H1 (cell line): Measurements from ENCODE around the gene PFDN4. TPM values are rescaled to one million over a fixed set of nuclear protein-coding genes. Genes with fewer than 3 reads are reported as not detected.
A peak's percentile ranks its signal among the peaks of the same experiment; 100 is the strongest.

ENCODE experiments used
- BACH1 ChIP-seq: IDR thresholded peaks from 2 replicates; pipeline ENCODE4 v1.6.1; 2012; ENCODE audit warnings: low read length, improper control_type of control experiment
- CBX8 ChIP-seq: fragments of 300-800, 300-1000 bp; sonication (generic); IDR thresholded peaks from 2 replicates; pipeline ENCODE4 v1.7.1; 2016; ENCODE audit warnings: low read depth, low read length, borderline replicate concordance
- CEBPB ChIP-seq: IDR thresholded peaks from 2 replicates; pipeline ENCODE4 v1.6.1; 2012; ENCODE audit warnings: low read depth, low read length
- GABPA ChIP-seq: IDR thresholded peaks from 2 replicates; pipeline ENCODE4 v1.6.1; 2011; ENCODE audit warnings: mild to moderate bottlenecking, low read length, moderate library complexity, borderline replicate concordance; ENCODE audit not compliant: insufficient read depth
- KDM5A ChIP-seq: fragments of 200-600 bp; IDR thresholded peaks from 2 replicates; pipeline ENCODE4 v1.7.1; 2012; ENCODE audit warnings: mild to moderate bottlenecking, low read length, inconsistent platforms, mixed read lengths
- NRF1 ChIP-seq: IDR thresholded peaks from 2 replicates; pipeline ENCODE4 v1.6.1; 2011; ENCODE audit warnings: mild to moderate bottlenecking, low read depth, low read length, improper control_type of control experiment
- POLR2A ChIP-seq, 2 experiments: IDR thresholded peaks; 1 replicate in 1 of 2; 2 replicates in 1 of 2; pipeline ENCODE4 v1.6.1; 2011; ENCODE audit warnings: low read depth in 2 of 2, low read length in 2 of 2, mild to moderate bottlenecking in 2 of 2; ENCODE audit errors: control extremely low read depth in 1 of 2
- RBBP5 ChIP-seq: IDR thresholded peaks from 2 replicates; pipeline ENCODE4 v1.7.1; 2012; ENCODE audit warnings: low read depth, mild to moderate bottlenecking, inconsistent platforms, low read length, moderate library complexity, borderline replicate concordance
- RFX5 ChIP-seq: IDR thresholded peaks from 2 replicates; pipeline ENCODE4 v1.6.1; 2011; ENCODE audit warnings: low read depth, low read length, improper control_type of control experiment, borderline replicate concordance
- RNF2 ChIP-seq: fragments of 200-900, 300-1000 bp; sonication (generic); IDR thresholded peaks from 2 replicates; pipeline ENCODE4 v1.7.1; 2016; ENCODE audit warnings: borderline replicate concordance, low read depth, mild to moderate bottlenecking, antibody characterized with exemption, low read length; ENCODE audit not compliant: poor library complexity, severe bottlenecking; ENCODE audit errors: missing control alignments
- SAP30 ChIP-seq: fragments of 300-600 bp; sonication (generic); IDR thresholded peaks from 2 replicates; pipeline ENCODE4 v1.7.1; 2012; ENCODE audit warnings: low read length, moderate library complexity, mild to moderate bottlenecking, inconsistent platforms; ENCODE audit not compliant: insufficient read depth, insufficient replicate concordance
- SIX5 ChIP-seq: IDR thresholded peaks from 2 replicates; pipeline ENCODE4 v1.6.1; 2011; ENCODE audit warnings: mild to moderate bottlenecking, low read depth, low read length
- SP2 ChIP-seq: IDR thresholded peaks from 2 replicates; pipeline ENCODE4 v1.6.1; 2012; ENCODE audit warnings: mild to moderate bottlenecking, low read length, inconsistent platforms
- SP4 ChIP-seq: IDR thresholded peaks from 2 replicates; pipeline ENCODE4 v1.6.1; 2012; ENCODE audit warnings: low read length, inconsistent platforms
- SUZ12 ChIP-seq: fragments of 200-600 bp; sonication (generic); IDR thresholded peaks from 2 replicates; pipeline ENCODE4 v1.6.1; 2012; ENCODE audit warnings: mild to moderate bottlenecking, inconsistent platforms, low read length, moderate library complexity, mixed read lengths
- YY1 ChIP-seq: IDR thresholded peaks from 2 replicates; pipeline ENCODE4 v1.6.1; 2011; ENCODE audit warnings: low read depth, mild to moderate bottlenecking, low read length
- polyA plus RNA-seq, 7 experiments: library from polyadenylated mRNA; depleted of rRNA in 3 of 7; stranded (reverse) in 5 of 7; unstranded in 2 of 7; fragments of >200 nt in 5 of 7; fragments of 200-250 nt in 2 of 7; gene quantifications; 1 replicate in 5 of 7; 2 replicates in 1 of 7; 4 replicates in 1 of 7; pipeline versions ENCODE4 v1.2.1 to v1.2.3, GENCODE V29; 2011 to 2013; ENCODE audit warnings: missing spikeins in 2 of 7, mixed read lengths in 2 of 7
- total RNA-seq: library from RNA; stranded (reverse); fragmentation: NEBNext Ultra II Directional; extraction: Animal tissue kit (Norgen Biotek cat#: 25700); gene quantifications from 2 replicates; pipeline ENCODE4 v1.2.1, GENCODE V29; 2021

The PFDN4 gene
- total and polyA plus RNA-seq, 2 of the 8 experiments (the other 6 are each of a cell fraction or from before 2014, with no cell fraction given): 41.9 to 96.8 TPM

DNA sequence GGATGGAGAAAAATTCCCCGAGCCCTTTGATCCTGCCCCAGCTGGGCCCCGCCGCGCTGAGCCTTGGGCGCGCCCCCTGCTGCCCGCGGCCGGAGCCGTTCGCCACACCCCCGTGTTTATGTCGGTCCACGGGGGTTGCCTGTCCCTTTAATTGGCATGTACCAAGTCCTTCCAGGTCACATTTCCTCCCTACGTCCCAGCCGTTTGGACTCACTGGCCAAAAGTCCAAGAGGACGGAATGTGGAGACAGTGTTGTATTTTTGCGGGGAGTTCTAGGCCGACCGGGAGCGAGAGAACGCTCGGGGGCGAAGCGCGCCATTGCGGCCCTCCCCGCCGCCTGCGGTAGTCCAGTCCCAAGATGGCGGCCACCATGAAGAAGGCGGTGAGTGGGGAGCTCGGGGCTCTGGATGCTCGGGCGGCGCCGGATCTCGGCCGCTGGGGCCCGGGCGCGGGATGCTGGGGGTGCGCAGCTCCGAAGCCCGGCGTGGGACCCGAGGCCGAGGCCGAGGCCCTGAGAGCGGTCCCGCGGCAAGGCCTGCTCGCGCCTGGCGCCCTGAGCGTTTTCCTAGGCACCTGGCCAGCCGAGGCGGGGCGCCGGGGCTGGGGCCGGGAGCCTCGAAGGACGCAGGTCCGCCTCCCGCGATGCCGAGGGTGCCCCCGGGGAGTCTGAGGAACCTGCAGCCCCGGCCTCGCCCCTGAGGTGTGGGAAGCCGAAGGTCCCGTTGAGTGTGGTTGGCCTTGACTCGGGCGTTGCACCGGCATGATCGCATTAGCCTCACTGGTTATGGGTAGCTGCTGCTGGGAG is at the start of gene PFDN4 (continued):
- TF ChIP-seq RNF2 (no peak), POLR2A (IDR thresholded peaks at IDR 0.05; ENCODE audit: control extremely low read depth in 1 of 2, low read depth in 2 of 2, low read length in 2 of 2) (peak; percentile 44 to 46), SP2 (no peak), CBX8 (no peak), GABPA (no peak), RBBP5 (peak; percentile 83), BACH1 (peak; percentile 86; the same call in 1 of the 2 replicates), YY1 (peak; percentile 96), NRF1 (no peak), KDM5A (peak; percentile 79), SAP30 (no peak), CEBPB (no peak), SUZ12 (no peak), SP4 (no peak), SIX5 (peak; percentile 40; the same call in 1 of the 2 replicates), RFX5 (no peak)
